Activated naive CD4-positive, alpha-beta T cell treated with anti-CD3 and anti-CD28 coated beads for 36 hours (primary cell): ENCODE data around the gene RNASEH1. TPM values are rescaled to one million over a fixed set of nuclear protein-coding genes. Genes with fewer than 3 reads are reported as not detected.
A peak's percentile ranks its signal among the peaks of the same experiment; 100 is the strongest.
"Not testable (repeated sequence)": the region's sequence is repeated elsewhere in the genome, so short reads cannot be mapped to it uniquely, and the experiment has no call there.

Experiments used
- CTCF ChIA-PET: fragments of 350-600 bp; sonication (Branson Sonifier 250); formaldehyde crosslinking; loops from one replicate; lab custom pipeline; 2021; ENCODE audit warnings: antibody characterized with exemption; lab: Charles Lee
- DNase-seq: peaks from one replicate; pipeline ENCODE4 v3.0.0-alpha.2; 2020
- H3K27ac Mint-ChIP-seq: one replicate; pipeline ENCODE4 v1.8.0; 2021; ENCODE audit warnings: mild to moderate bottlenecking, mixed read lengths
- H3K27me3 Mint-ChIP-seq: one replicate; pipeline ENCODE4 v1.8.0; 2021; ENCODE audit warnings: low read depth, mixed read lengths
- H3K36me3 Mint-ChIP-seq: one replicate; pipeline ENCODE4 v1.8.0; 2021; ENCODE audit warnings: low read depth, mixed read lengths
- H3K4me1 Mint-ChIP-seq: one replicate; pipeline ENCODE4 v1.8.0; 2021; ENCODE audit warnings: low read depth, mixed read lengths
- H3K4me3 Mint-ChIP-seq: one replicate; pipeline ENCODE4 v1.8.0; 2021; ENCODE audit warnings: mild to moderate bottlenecking, moderate library complexity, mixed read lengths
- H3K9me3 Mint-ChIP-seq: one replicate; pipeline ENCODE4 v1.8.0; 2021; ENCODE audit warnings: mixed read lengths
- intact Hi-C: fragments of 100-400 bp; cut with micrococcal nuclease; formaldehyde crosslinking; loops from one replicate; pipeline ENCODE4 v1.15.1; 2023
- total RNA-seq, 2 experiments: library from RNA; stranded (reverse); gene quantifications; one replicate each; pipeline ENCODE4 v1.2.3, GENCODE V29; 2021

Gene RNASEH1
- total RNA-seq, 2 experiments from 2014 or later = 23.0 to 24.0 TPM

- peaks cover 10% of the 10 kb centered on the region for H3K4me1 Mint-ChIP-seq
- no peak for DNase-seq
- no peak overlapping the region for H3K27ac Mint-ChIP-seq
- no peaks in the 10 kb centered on the region for H3K27me3 Mint-ChIP-seq
- H3K9me3 Mint-ChIP-seq = no peaks in the 10 kb centered on the region
- CTCF ChIA-PET = no interaction called here
- intact Hi-C loops = no loop called here
- H3K4me3 Mint-ChIP-seq = no peak overlapping the region
- peaks cover 13% of the 10 kb centered on the region for H3K36me3 Mint-ChIP-seq
Observed at GRCh38 chr2:3571284-3571683, 13.2 kb upstream of the RNASEH1 start.

- H3K27me3 Mint-ChIP-seq, DNase-seq, H3K27ac Mint-ChIP-seq, intact Hi-C loops, H3K4me3 Mint-ChIP-seq, H3K9me3 Mint-ChIP-seq, H3K36me3 Mint-ChIP-seq, CTCF ChIA-PET, H3K4me1 Mint-ChIP-seq: not testable (repeated sequence)
Observed at GRCh38 chr2:3569656-3570055, 11.5 kb upstream of the RNASEH1 start.

- CTCF ChIA-PET = interaction anchor here (0.6 kb wide), 1 partner anchor 174 kb away, joined by 5 read pairs; no protein-coding TSS in a partner anchor
- H3K4me3 Mint-ChIP-seq = no peak overlapping the region
- H3K36me3 Mint-ChIP-seq = peaks cover 9% of the 10 kb centered on the region
- no peak overlapping the region for H3K27ac Mint-ChIP-seq
- no peaks in the 10 kb centered on the region for H3K9me3 Mint-ChIP-seq
- H3K4me1 Mint-ChIP-seq = peaks cover 8% of the 10 kb centered on the region
- intact Hi-C loops = no loop called here
- no peak for DNase-seq
- H3K27me3 Mint-ChIP-seq = no peaks in the 10 kb centered on the region
Observed at GRCh38 chr2:3566806-3567205, 8.7 kb upstream of the RNASEH1 start.

- H3K27ac Mint-ChIP-seq = no peak overlapping the region
- H3K27me3 Mint-ChIP-seq = no peaks in the 10 kb centered on the region
Observed at GRCh38 chr2:3565117-3565516, 7.0 kb upstream of the RNASEH1 start.

GRCh38 chr2:3563521-3563976, 5.4 kb upstream of the RNASEH1 start:
- no peaks in the 10 kb centered on the region for H3K9me3 Mint-ChIP-seq
- peaks cover 22% of the 10 kb centered on the region for H3K36me3 Mint-ChIP-seq
- CTCF ChIA-PET = no interaction called here
- intact Hi-C loops = no loop called here
- DNase-seq = no peak
- no peak overlapping the region for H3K27ac Mint-ChIP-seq
- no peak overlapping the region for H3K4me3 Mint-ChIP-seq
- H3K4me1 Mint-ChIP-seq = peaks cover 26% of the 10 kb centered on the region
- no peaks in the 10 kb centered on the region for H3K27me3 Mint-ChIP-seq

More at GRCh38 chr2:3565117-3565516, 7.0 kb upstream of the RNASEH1 start:
- Mint-ChIP-seq H3K9me3 (no peaks in the 10 kb centered on the region), H3K4me1 (peaks cover 17% of the 10 kb centered on the region), H3K36me3 (peaks cover 18% of the 10 kb centered on the region), H3K4me3 (no peak overlapping the region)
- intact Hi-C loops = no loop called here
- DNase-seq = no peak
- CTCF ChIA-PET = no interaction called here

- Mint-ChIP-seq H3K4me3 (peak overlapping the region; percentile 84), H3K27me3 (no peaks in the 10 kb centered on the region), H3K36me3 (peaks cover 39% of the 10 kb centered on the region), H3K4me1 (peaks cover 34% of the 10 kb centered on the region), H3K9me3 (no peaks in the 10 kb centered on the region), H3K27ac (peak overlapping the region; percentile 90)
- CTCF ChIA-PET = interaction anchor here (0.6 to 1.4 kb wide), 4 partner anchors 18 to 93 kb away, joined by 4 to 8 read pairs (median 4); no protein-coding TSS in a partner anchor
- intact Hi-C loops = loop anchor here (1.0 to 2.0 kb wide), 9 partner anchors 18 to 911 kb away; partner anchors contain the start of genes ADI1, EIPR1 and RPS7
- DNase-seq = no peak
Observed at GRCh38 chr2:3557639-3558204, 411 bp downstream of the RNASEH1 start.

- intact Hi-C loops = no loop called here
- peaks cover 44% of the 10 kb centered on the region for H3K36me3 Mint-ChIP-seq
- no peaks in the 10 kb centered on the region for H3K9me3 Mint-ChIP-seq
- CTCF ChIA-PET = interaction anchor here (1.3 to 1.4 kb wide), 2 partner anchors 98 to 131 kb away, joined by 3 read pairs; no protein-coding TSS in a partner anchor
- H3K4me3 Mint-ChIP-seq = no peak overlapping the region
- H3K4me1 Mint-ChIP-seq = peaks cover 13% of the 10 kb centered on the region
- no peak for DNase-seq
- H3K27me3 Mint-ChIP-seq = no peaks in the 10 kb centered on the region
- no peak overlapping the region for H3K27ac Mint-ChIP-seq
Observed at GRCh38 chr2:3553946-3554345, 4.2 kb downstream of the RNASEH1 start.

- Mint-ChIP-seq H3K27me3 (no peaks in the 10 kb centered on the region), H3K4me1 (peaks cover 4% of the 10 kb centered on the region), H3K9me3 (no peaks in the 10 kb centered on the region), H3K36me3 (peaks cover 53% of the 10 kb centered on the region), H3K27ac (no peak overlapping the region), H3K4me3 (no peak overlapping the region)
- intact Hi-C loops = no loop called here
- DNase-seq = no peak
- CTCF ChIA-PET = no interaction called here
Observed at GRCh38 chr2:3547915-3548314, 10.2 kb downstream of the RNASEH1 start.

- Mint-ChIP-seq H3K9me3 (no peaks in the 10 kb centered on the region), H3K4me1 (peaks cover 4% of the 10 kb centered on the region), H3K36me3 (peaks cover 53% of the 10 kb centered on the region), H3K4me3 (no peak overlapping the region), H3K27ac (no peak overlapping the region), H3K27me3 (no peaks in the 10 kb centered on the region)
- no peak for DNase-seq
- intact Hi-C loops = no loop called here
- CTCF ChIA-PET = no interaction called here
Observed at GRCh38 chr2:3545788-3546478, 12.2 kb downstream of the RNASEH1 start.

GRCh38 chr2:3543023-3543683, 15.0 kb downstream of the RNASEH1 start:
- intact Hi-C loops = no loop called here
- Mint-ChIP-seq H3K27ac (no peak overlapping the region), H3K27me3 (no peaks in the 10 kb centered on the region), H3K9me3 (no peaks in the 10 kb centered on the region), H3K4me3 (no peak overlapping the region), H3K4me1 (peaks cover 4% of the 10 kb centered on the region), H3K36me3 (peaks cover 35% of the 10 kb centered on the region)
- CTCF ChIA-PET = interaction anchor here (0.7 kb wide), 1 partner anchor 10 kb away, joined by 3 read pairs; no protein-coding TSS in a partner anchor
- DNase-seq = no peak

GRCh38 chr2:3542107-3542506, 16.0 kb downstream of the RNASEH1 start:
- CTCF ChIA-PET = no interaction called here
- peaks cover 30% of the 10 kb centered on the region for H3K36me3 Mint-ChIP-seq
- intact Hi-C loops = no loop called here
- peaks cover 4% of the 10 kb centered on the region for H3K4me1 Mint-ChIP-seq
- H3K9me3 Mint-ChIP-seq = no peaks in the 10 kb centered on the region
- H3K27ac Mint-ChIP-seq = peak overlapping the region; percentile 31
- H3K27me3 Mint-ChIP-seq = no peaks in the 10 kb centered on the region
- H3K4me3 Mint-ChIP-seq = no peak overlapping the region
- DNase-seq = no peak

GRCh38 chr2:3539836-3540235, 18.3 kb downstream of the RNASEH1 start:
- H3K4me1 Mint-ChIP-seq = peaks cover 7% of the 10 kb centered on the region
- no peaks in the 10 kb centered on the region for H3K27me3 Mint-ChIP-seq
- H3K36me3 Mint-ChIP-seq = peaks cover 23% of the 10 kb centered on the region
- intact Hi-C loops = no loop called here
- no peak for DNase-seq
- no peak overlapping the region for H3K4me3 Mint-ChIP-seq
- H3K9me3 Mint-ChIP-seq = no peaks in the 10 kb centered on the region
- no peak overlapping the region for H3K27ac Mint-ChIP-seq
- CTCF ChIA-PET = no interaction called here
